ENCODE results near the gene BMP4. TPM values are rescaled to one million over a fixed set of nuclear protein-coding genes. Genes with fewer than 3 reads are reported as not detected.

The BMP4 gene
- total and polyA plus RNA-seq, 2 of the 13 experiments (the other 11 are each of a cell fraction or from before 2014, with no cell fraction given): 56.4 to 169 TPM

GRCh38 chr14:53908416-53908815 is 48.2 kb downstream of the BMP4 start (continued):
- TF ChIP-seq ARID5B (CRISPR knock-in tag; IDR thresholded peaks at IDR 0.05): peak; percentile 72
- TF ChIP-seq NR2F2 (IDR thresholded peaks at IDR 0.05; ENCODE audit: borderline replicate concordance, low read depth): 0 out of 2 replicates have a peak, but pooled peaks have one; percentile 25
- peak; percentile 92 for TF ChIP-seq BCL6 (CRISPR knock-in tag; IDR thresholded peaks at IDR 0.05)
- peak; percentile 28 to 73; a peak in 2 of 4 replicates for TF ChIP-seq EP300 (IDR thresholded peaks at IDR 0.05; ENCODE audit: low read depth in 2 of 2, low read length in 2 of 2)
- no peak for TF ChIP-seq EP300 (CRISPR knock-in tag; IDR thresholded peaks at IDR 0.05; ENCODE audit: borderline replicate concordance)
- TF ChIP-seq PRDM15 (CRISPR knock-in tag; IDR thresholded peaks at IDR 0.05): no peak
- TF ChIP-seq TIGD3 (CRISPR knock-in tag; IDR thresholded peaks at IDR 0.05; ENCODE audit: borderline replicate concordance): no peak
- no peak for TF ChIP-seq MTERF4 (CRISPR knock-in tag; IDR thresholded peaks at IDR 0.05)
- peak; percentile 65 for TF ChIP-seq ISL2 (CRISPR knock-in tag; IDR thresholded peaks at IDR 0.05)
- TF ChIP-seq NR2F1 (CRISPR knock-in tag; IDR thresholded peaks at IDR 0.05): peak in 1 of 2 experiments; percentile 53; a peak in 1 of 4 replicates
- no peak for TF ChIP-seq ZNF232 (CRISPR knock-in tag; IDR thresholded peaks at IDR 0.05; ENCODE audit: borderline replicate concordance)
- TF ChIP-seq ZNF10 (CRISPR knock-in tag; IDR thresholded peaks at IDR 0.05; ENCODE audit: borderline replicate concordance, low read depth): no peak
- no peak for TF ChIP-seq ZFP37 (CRISPR knock-in tag; IDR thresholded peaks at IDR 0.05; ENCODE audit: borderline replicate concordance)
- TF ChIP-seq ZNF12 (CRISPR knock-in tag; IDR thresholded peaks at IDR 0.05): peak; percentile 63
- TF ChIP-seq HOXD1 (CRISPR knock-in tag; IDR thresholded peaks at IDR 0.05): no peak
- peak; percentile 82 for TF ChIP-seq CEBPB (IDR thresholded peaks at IDR 0.05; ENCODE audit: borderline replicate concordance, low read depth, low read length)
- peak; percentile 16; the same call in 1 of the 2 replicates for TF ChIP-seq TCF7 (IDR thresholded peaks at IDR 0.05; ENCODE audit: low read depth)
- no peak for TF ChIP-seq HDAC1 (CRISPR knock-in tag; IDR thresholded peaks at IDR 0.05)

Measured in HepG2 (cell line).